Fibroblast of lung (primary cell): ENCODE measurements around the gene KRT85. TPM values are rescaled to one million over a fixed set of nuclear protein-coding genes. Genes with fewer than 3 reads are reported as not detected.

ENCODE experiments used
- DNase-seq, 2 donors: peaks; one replicate each; pipeline versions ENCODE4 v3.0.0 to v3.0.0-alpha.2; 2010; ENCODE audit warnings: low read depth in 2 of 2
- H2AFZ ChIP-seq: 2 replicates; pipeline ENCODE4 v1.5.1; 2012; ENCODE audit warnings: low read length, control low read depth, inconsistent platforms
- H3K27ac ChIP-seq: 2 replicates; pipeline ENCODE4 v1.5.1; 2011; ENCODE audit warnings: low read length, control low read depth; ENCODE audit not compliant: insufficient read depth
- H3K27me3 ChIP-seq: 2 replicates; pipeline ENCODE4 v1.5.1; 2011; ENCODE audit warnings: mild to moderate bottlenecking, low read length; ENCODE audit not compliant: control insufficient read depth, insufficient read depth
- H3K36me3 ChIP-seq: 2 replicates; pipeline ENCODE4 v1.5.1; 2011; ENCODE audit warnings: low read length; ENCODE audit not compliant: control insufficient read depth, insufficient read depth
- H3K4me1 ChIP-seq: 2 replicates; pipeline ENCODE4 v1.5.1; 2011; ENCODE audit warnings: low read length; ENCODE audit not compliant: control insufficient read depth, insufficient read depth; ENCODE audit errors: extremely low read depth
- H3K4me2 ChIP-seq: 2 replicates; pipeline ENCODE4 v1.5.1; 2011; ENCODE audit warnings: low read length, control low read depth; ENCODE audit not compliant: insufficient read depth; ENCODE audit errors: extremely low read depth
- H3K4me3 ChIP-seq, 4 experiments: fragments of 200-600 bp in 1 of 4; sonication (generic) in 1 of 4; replicated peaks in 1 of 4; 2 replicates each; pipeline ENCODE4 v1.5.1; 2011 to 2016; ENCODE audit warnings: low read length in 4 of 4, low read depth in 3 of 4, mild to moderate bottlenecking in 3 of 4, control low read depth in 2 of 4, inconsistent platforms in 1 of 4, mixed read lengths in 1 of 4; ENCODE audit not compliant: insufficient read depth in 1 of 4; ENCODE audit errors: control extremely low read depth in 1 of 4
- H3K79me2 ChIP-seq: 2 replicates; pipeline ENCODE4 v1.5.1; 2012; ENCODE audit warnings: mild to moderate bottlenecking, low read length, inconsistent platforms; ENCODE audit not compliant: control insufficient read depth, insufficient read depth
- H3K9ac ChIP-seq: 2 replicates; pipeline ENCODE4 v1.5.1; 2011; ENCODE audit warnings: mild to moderate bottlenecking, low read length, control low read depth; ENCODE audit not compliant: insufficient read depth
- H3K9me3 ChIP-seq: 2 replicates; pipeline ENCODE4 v1.5.1; 2012; ENCODE audit warnings: low read depth, low read length; ENCODE audit not compliant: control insufficient read depth, insufficient read depth
- H4K20me1 ChIP-seq: 2 replicates; pipeline ENCODE4 v1.5.1; 2011; ENCODE audit warnings: low read length; ENCODE audit not compliant: control insufficient read depth, insufficient read depth; ENCODE audit errors: extremely low read depth
- EZH2 ChIP-seq: IDR thresholded peaks from 2 replicates; pipeline ENCODE4 v1.5.1; 2012; ENCODE audit warnings: low read length, control low read depth, mild to moderate bottlenecking; ENCODE audit errors: missing control alignments
- polyA plus RNA-seq, 2 donors: library from polyadenylated mRNA; depleted of rRNA in 1 of 2; stranded (reverse) in 1 of 2; unstranded in 1 of 2; fragments of >200 nt; gene quantifications; 2 replicates each; pipeline ENCODE4 v1.2.1, GENCODE V29; 2011 to 2012; ENCODE audit warnings: missing spikeins in 1 of 2
- total RNA-seq: library from RNA; depleted of rRNA; stranded (reverse); fragments of >200 nt; gene quantifications from 2 replicates; pipeline ENCODE4 v1.2.1, GENCODE V29; 2014
- TF ChIP-seq, protein P1 (sequence below), 2 donors: IDR thresholded peaks in 1 of 2; conservative IDR thresholded peaks in 1 of 2; 1 replicate in 1 of 2; 2 replicates in 1 of 2; pipeline ENCODE4 v1.5.1; 2011 to 2012; ENCODE audit warnings: low read length in 2 of 2, control low read depth in 1 of 2, inconsistent platforms in 1 of 2, low read depth in 1 of 2, mild to moderate bottlenecking in 1 of 2

The KRT85 gene
- total and polyA plus RNA-seq, 2 donors (not counting 1 experiment from before 2014, with no cell fraction given), result not detected

DNA sequence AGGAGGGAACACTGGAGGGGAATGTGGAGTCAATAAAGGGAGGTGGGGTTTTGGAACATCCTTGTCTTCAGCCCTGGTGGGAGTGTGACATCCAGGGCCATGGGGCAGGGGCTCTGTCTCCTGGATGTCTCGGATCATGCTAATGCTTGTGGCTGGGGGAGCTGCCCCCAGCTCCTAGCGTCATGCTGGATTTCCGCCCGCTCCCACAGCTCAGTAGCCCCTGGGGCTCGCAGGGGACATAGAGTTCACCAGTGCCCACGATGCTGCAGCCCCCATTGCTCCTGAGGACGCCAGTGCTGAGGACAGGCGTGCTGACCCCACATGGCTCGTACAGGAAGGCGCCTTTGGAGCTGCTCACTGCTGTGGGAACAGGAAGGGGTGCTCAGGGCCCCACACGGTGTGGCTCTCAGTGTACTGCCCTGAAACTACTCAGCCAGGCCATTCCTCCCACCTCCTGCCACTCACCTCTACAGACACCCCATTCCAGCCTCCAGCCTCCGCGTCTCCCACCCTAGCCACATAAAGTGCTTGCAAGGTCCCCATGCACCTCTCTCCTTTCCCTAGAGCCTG lies 27.6 kb upstream of the KRT85 start:
- Histone ChIP-seq H3K27ac (no peak overlapping the region), H2AFZ (no peak overlapping the region), H3K27me3 (no peaks in the 10 kb centered on the region), H4K20me1 (no peaks in the 10 kb centered on the region), H3K9ac (no peak overlapping the region), H3K79me2 (no peaks in the 10 kb centered on the region), H3K9me3 (no peaks in the 10 kb centered on the region), H3K4me1 (no peaks in the 10 kb centered on the region), H3K4me3 (no peak overlapping the region), H3K4me2 (no peak overlapping the region), H3K36me3 (no peaks in the 10 kb centered on the region)
- DNase-seq, result no peak
- TF ChIP-seq EZH2, result no peak
- TF ChIP-seq, protein P1, sequence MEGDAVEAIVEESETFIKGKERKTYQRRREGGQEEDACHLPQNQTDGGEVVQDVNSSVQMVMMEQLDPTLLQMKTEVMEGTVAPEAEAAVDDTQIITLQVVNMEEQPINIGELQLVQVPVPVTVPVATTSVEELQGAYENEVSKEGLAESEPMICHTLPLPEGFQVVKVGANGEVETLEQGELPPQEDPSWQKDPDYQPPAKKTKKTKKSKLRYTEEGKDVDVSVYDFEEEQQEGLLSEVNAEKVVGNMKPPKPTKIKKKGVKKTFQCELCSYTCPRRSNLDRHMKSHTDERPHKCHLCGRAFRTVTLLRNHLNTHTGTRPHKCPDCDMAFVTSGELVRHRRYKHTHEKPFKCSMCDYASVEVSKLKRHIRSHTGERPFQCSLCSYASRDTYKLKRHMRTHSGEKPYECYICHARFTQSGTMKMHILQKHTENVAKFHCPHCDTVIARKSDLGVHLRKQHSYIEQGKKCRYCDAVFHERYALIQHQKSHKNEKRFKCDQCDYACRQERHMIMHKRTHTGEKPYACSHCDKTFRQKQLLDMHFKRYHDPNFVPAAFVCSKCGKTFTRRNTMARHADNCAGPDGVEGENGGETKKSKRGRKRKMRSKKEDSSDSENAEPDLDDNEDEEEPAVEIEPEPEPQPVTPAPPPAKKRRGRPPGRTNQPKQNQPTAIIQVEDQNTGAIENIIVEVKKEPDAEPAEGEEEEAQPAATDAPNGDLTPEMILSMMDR (conservative IDR thresholded peaks at IDR 0.05 in 1 of 2, IDR thresholded peaks at IDR 0.05 in 1 of 2; ENCODE audit: low read depth in 1 of 2, low read length in 2 of 2), result no peak

DNA sequence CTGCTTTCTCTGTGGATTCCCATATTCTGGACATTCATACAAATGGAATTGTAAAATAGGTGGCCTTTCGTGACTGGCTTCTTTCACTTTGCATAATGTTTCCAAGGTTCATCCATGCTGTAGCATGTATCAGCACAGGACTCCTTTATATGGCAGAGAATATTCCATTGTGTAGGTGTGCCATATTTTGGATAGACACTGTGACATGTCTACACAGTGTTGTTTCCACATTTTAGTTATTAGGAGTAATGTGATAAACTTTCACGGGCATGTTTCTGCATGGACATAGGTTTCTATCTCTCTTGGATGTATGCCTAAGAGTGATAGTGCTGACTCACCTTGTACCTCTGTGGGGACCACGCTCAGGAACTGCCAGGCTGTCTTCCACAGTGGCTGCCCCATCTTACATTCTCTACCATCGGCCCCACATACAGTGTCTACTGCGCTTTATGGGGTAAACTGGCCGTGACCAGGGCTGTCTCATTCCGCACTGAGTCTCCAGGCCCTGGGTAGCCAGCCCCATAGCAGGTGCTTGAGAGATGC lies 25.3 kb upstream of the KRT85 start:
- Histone ChIP-seq H3K4me1 (no peaks in the 10 kb centered on the region), H4K20me1 (no peaks in the 10 kb centered on the region), H3K4me2 (no peak overlapping the region), H2AFZ (no peak overlapping the region), H3K27me3 (peaks cover 9% of the 10 kb centered on the region), H3K36me3 (no peaks in the 10 kb centered on the region), H3K27ac (no peak overlapping the region), H3K79me2 (no peaks in the 10 kb centered on the region), H3K9ac (no peak overlapping the region), H3K9me3 (no peaks in the 10 kb centered on the region), H3K4me3 (no peak overlapping the region)
- TF ChIP-seq, protein P1 (conservative IDR thresholded peaks at IDR 0.05 in 1 of 2, IDR thresholded peaks at IDR 0.05 in 1 of 2; ENCODE audit: low read depth in 1 of 2, low read length in 2 of 2), result no peak
- no peak for TF ChIP-seq EZH2
- DNase-seq, result no peak

DNA sequence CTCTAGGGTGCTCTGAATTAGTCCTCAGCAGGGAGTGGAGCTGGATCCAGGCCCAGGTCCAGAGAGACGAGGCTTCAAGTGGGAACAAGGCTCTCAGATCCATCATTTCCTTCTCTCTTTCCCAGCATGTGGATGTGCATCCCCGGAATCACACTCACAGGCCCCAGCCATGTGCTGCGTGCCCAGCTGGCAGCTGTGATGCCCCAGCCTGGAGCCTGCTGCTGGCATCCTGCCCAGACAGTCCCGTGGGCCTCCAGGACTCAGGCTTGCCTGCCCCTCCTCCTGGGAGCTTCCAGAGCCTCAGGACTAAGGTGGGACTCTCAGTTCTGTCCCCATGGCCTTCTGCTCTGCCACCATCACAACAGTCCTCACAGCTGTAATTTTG lies 24.3 kb upstream of the KRT85 start:
- H3K79me2 ChIP-seq, result no peaks in the 10 kb centered on the region
- H3K4me1 ChIP-seq, result no peaks in the 10 kb centered on the region
- no peak for TF ChIP-seq EZH2
- TF ChIP-seq, protein P1 (conservative IDR thresholded peaks at IDR 0.05 in 1 of 2, IDR thresholded peaks at IDR 0.05 in 1 of 2; ENCODE audit: low read depth in 1 of 2, low read length in 2 of 2), result no peak
- H3K9ac ChIP-seq, result no peak overlapping the region
- H3K4me3 ChIP-seq, result no peak overlapping the region
- no peak overlapping the region for H2AFZ ChIP-seq
- no peaks in the 10 kb centered on the region for H3K9me3 ChIP-seq
- no peaks in the 10 kb centered on the region for H4K20me1 ChIP-seq
- peak in 1 of 2 donors; percentile 24 for DNase-seq
- no peak overlapping the region for H3K4me2 ChIP-seq
- no peak overlapping the region for H3K27ac ChIP-seq
- H3K27me3 ChIP-seq, result peaks cover 9% of the 10 kb centered on the region
- no peaks in the 10 kb centered on the region for H3K36me3 ChIP-seq
